Stimulated activated CD4-positive, alpha-beta T cell treated with anti-CD3 and anti-CD28 coated beads, Interleukin-4, amount 100 ng/mL, for 24 hours (primary cell): ENCODE results near the gene DMXL2.
"Not testable (repeated sequence)": the region's sequence is repeated elsewhere in the genome, so short reads cannot be mapped to it uniquely, and the experiment has no call there.

ENCODE experiments used
- DNase-seq: peaks from one replicate; pipeline ENCODE4 v3.0.0-alpha.2; 2020

The DMXL2 gene

DNA sequence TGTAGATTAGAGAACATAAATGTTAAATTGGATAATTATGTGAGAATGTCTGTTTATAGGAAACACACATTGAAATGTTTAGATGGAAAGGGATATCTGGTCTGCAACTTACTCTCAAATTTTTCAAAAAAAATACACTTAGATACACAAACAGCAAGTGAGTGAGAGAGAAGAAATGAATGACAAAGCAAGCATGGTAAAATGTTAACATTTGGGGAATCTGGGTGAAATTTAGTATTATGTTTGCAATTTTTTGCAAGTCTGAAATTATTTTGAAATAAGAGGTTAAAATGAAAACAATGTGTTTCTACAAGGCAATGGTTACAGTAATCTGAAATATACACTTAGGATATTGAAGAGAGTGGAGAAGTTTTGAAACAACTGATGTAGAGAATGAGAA lies 146.8 kb downstream of the DMXL2 start:
- no peak for DNase-seq

DNA sequence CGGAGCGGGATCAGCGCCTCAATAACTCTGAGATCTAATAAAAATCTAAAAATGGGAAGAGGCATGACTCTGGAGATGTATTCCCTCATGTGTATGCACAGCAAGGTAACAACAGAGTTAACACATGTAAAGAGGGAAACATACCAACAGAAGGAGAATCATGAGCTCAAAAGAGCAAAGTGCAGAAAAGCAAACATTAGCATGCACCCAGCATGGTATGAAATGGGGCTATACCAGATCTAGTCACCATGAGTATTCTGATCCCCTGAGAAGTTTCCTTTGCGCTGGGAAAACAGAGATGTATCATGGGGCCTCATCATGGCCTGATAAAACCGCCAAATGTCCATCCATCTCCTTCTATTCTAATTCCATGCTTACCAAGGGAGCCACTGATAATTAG lies 152.1 kb downstream of the DMXL2 start:
- no peak for DNase-seq

DNA sequence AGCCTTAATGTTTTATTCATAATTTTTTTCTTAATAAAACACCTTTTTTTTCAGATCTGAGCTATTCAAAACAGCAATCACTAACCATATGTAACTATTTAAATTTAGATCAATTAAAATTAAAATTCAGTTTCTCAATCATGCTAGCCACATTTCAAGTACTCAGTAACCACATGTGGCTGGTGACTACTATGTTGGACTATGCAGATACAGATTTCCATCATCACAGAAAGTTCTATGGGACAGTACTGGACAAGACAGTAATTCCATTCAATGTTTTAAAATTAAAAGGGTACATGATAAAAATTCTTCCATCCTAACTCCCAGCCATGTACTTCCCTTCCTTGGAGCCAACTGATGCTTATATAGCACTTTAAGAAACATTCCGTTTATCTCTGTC lies 161.8 kb downstream of the DMXL2 start:
- DNase-seq: no peak

DNA sequence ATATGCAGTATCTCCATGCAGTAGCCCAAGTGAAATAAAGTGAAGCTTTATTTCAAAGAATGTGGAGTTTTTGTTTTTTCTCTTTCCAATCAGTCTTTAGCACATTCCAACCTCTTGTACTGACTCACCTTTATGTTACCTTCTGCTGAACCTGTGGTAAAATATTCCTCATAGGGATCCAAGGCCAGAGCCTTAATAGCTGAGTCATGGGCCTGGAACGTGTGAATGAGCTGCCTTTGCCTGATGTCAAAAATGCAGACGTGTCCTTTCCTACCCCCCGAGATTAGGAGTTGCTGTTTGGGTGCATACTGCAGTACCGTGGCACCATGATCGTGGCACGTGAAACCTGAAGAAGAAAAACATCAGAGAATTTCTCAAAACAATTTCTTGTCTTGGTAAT lies 172.6 kb downstream of the DMXL2 start:
- no peak for DNase-seq

DNA sequence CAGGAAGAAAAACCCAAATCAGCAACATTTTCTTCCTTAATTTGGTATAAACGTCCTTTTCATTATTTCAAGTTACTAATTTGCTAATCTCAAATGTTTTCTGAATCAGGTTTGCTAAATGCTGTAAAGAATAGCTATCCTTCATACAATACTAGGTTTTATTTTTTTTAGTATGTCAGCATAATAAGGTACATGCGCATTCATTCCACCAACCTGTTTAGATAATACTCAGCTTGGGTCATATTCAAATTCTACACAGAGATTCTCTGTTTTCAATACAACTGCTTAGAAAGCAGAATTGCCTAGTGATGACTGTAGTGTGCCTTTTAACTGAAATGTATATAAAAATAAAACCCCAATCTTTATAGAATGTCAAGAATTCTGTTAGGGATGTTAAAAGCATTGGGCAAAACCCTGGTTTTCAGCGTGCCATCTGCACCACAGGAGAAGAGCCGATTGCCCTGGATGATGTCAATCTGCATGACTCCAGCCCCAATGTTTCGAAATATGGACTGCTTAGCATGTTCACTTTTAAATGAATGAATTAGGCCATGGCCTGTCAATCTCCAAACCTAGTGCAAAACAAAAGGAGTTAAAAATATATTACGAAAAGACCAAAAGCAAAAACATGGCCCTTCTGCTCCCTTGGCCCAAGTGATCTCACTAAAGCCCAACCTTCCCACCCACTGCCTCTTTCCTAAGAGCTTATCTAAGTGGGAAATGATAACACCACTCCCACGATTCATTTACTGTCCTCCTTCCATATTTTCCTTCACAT lies 173.8 kb downstream of the DMXL2 start:
- DNase-seq: no peak

DNA sequence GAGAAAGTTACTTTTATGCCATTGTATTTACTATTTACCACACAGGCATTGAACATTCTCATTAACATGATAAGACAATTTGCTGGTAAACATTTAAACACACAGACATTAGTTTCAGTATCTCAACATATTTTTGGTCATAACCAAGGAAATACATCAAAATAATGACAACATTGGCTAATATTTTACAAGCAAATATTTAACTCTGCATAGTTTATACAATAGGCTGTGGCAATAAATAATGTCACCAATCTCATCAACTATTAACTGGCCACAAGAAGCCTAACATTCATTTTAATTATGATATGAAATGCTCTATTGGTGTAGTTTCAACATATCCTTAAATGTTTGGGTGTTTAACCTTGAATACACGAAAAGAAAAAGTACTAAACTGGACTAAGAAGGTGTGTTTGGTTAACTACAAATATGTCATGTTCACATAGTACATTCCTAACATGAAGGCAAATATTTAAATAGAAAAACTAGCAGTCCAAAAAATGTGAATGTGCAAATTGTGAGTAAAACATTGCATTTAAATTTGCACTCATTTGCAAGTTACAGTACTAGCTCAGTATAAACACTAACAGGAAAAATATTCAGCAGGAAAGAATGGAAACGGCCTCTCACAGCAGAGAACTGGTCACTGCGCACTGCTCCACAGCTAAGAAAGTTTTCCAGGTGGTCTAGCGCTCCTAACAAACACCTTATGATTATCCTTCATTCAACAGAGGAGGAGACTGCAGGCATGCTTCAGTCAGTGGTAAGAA lies 174.5 kb downstream of the DMXL2 start:
- no peak for DNase-seq

DNA sequence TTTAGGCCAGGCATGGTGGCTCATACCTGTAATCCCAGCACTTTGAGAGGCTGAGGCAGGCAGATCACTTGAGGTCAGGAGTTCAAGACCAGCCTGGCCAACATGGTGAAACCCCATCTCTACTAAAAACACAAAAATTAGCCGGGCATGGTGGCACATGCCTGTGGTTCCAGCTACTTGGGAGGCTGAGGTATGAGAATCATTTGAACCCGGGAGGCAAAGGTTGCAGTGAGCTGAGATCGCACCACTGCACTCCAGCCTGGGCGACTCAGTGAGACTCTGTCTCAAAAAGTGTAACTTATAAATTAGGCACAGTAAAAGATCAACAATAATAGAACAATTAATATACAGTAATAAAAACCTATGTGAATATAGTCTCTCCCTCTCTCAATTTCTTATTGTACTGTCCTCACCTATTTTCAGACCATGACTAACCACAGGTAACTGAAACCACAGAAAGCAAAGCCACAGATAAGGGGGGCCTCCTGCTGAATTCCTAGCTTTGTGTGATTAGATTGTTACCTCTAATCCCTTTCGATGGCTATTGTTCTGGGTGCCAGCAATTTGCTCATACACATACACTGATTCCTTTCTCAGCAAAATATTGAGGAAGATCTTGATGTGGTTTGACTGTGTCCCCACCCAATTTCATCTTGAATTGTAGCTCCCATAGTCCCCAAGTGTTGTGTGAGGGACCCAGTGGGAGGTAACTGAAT lies 176.4 kb downstream of the DMXL2 start:
- DNase-seq: not testable (repeated sequence)

DNA sequence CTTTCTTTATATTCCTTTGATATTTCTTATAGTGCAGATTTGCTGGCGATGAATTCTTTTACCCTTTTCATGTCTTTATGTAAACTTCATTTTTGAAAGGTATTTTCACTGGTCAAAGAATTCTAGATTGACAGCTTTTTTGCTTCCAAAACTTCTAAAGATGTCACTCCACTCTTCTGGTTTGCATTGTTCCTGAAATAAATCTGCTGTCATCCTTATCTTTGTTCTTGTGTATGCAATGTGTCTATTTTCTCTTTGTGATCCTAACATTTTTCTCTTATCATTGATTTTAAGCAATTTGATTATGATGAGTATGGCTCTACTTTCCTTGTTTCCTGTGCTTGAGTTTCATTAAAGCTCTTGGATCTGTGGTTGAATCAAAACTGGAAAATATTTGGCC lies 177.8 kb downstream of the DMXL2 start:
- no peak for DNase-seq

DNA sequence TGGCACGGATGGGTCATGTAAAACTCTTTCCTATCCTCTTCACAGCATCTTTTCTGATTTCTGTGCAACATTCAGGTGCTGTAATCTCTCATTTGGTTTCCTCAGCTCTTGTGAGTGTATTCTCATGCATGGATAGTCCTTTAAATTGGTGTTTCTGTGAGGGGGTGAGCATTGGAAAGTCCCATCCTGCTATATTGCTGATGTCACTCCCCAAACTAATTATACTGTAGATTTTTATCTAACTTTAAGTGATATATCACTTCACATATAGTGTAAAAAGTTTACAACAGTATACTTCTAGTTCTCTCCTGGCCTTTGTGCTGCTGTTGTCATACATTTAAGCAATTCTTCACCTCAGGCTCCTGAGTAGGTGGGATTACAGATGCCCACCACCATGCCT lies 178.5 kb downstream of the DMXL2 start:
- no peak for DNase-seq

DNA sequence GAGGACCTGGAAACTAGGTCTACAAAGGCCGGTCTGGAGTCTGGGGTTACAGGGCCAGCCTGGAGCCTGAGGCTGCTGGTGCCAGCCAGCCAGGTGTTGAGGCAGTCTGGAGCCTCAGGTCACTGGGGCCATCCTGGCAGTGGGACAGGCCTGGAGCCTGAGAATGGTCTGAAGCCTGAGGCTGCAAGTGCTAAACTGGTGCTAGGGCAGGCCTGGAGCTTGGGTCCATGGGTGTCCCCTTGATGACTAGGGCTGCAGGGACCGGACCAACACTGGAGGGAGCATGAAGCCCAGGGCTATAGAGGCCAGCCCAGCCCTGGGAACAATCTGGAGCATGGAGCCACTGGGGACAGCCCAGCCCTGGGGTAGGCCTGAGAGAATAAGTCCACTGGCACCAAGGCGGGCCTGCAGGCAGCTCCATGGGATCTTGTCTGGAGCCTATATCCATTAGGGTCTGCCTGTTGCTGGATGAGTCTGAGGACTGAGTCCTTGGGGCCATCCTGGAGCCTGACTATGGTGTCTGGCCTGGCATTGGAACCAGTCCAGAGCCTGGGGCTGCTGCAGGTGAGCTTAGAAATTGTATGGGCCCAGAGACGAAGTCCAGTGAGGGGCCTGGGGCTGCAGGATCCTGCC lies 179.2 kb downstream of the DMXL2 start:
- no peak for DNase-seq

DNA sequence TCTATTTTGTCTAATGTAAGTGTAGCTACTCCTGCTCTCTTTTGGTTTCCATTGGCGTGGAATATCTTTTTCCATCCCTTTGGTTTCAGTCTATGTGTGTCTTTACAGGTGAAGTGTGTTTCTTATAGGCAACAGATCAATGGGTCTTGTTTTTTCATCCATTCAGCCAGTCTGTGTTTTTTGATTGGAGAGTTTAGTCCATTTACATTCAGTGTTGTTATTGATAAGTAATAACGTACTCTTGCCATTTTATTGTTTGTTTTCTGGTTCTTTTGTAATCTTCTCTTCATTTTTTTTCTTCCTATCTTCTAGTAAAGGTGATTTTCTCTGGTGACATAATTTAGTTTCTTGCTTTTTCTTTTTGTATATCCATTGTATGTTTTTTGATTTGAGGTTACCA lies 184.0 kb downstream of the DMXL2 start:
- no peak for DNase-seq

DNA sequence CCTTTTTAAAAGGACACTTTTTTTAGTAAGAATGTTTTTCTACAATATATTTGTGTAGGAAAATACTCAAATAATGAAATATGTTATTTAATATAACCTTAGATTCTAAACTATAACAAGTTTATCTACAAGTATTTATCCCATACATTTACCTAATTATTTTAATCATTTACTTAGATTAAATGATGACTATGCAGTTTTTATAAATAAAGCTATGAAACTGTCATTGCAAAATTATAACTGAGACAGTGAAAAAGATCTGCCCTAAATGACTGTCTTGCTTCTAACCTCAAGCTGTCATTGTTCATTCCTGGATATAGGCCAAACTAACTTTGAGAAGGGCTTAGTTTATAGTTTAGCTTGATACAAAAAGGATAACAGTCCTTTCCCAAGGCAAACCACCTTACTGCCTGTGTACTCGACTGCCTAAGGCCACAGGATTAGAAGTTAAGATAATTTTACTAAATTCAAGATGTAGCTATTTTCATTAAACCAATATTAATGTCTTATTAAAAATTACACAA lies 197.0 kb downstream of the DMXL2 start:
- DNase-seq: no peak

DNA sequence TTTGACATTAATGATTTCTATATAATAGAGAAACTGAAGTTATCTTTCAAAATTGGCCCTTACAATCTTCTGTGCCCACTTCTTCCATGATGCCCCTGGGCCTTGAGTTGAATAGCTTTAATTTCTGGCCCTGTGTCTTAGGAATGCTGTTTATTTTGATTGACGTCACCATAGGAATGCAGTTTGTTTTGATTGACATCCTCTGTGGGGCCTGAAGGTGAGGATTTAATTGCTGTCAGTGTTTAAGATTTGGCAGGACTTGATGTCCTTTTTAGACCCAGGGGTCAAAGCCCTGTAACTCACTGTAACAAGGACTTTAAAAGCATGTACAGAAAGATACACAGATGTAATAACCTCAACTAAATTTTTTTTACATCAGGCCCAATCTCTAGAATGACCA lies 197.8 kb downstream of the DMXL2 start:
- no peak for DNase-seq

DNA sequence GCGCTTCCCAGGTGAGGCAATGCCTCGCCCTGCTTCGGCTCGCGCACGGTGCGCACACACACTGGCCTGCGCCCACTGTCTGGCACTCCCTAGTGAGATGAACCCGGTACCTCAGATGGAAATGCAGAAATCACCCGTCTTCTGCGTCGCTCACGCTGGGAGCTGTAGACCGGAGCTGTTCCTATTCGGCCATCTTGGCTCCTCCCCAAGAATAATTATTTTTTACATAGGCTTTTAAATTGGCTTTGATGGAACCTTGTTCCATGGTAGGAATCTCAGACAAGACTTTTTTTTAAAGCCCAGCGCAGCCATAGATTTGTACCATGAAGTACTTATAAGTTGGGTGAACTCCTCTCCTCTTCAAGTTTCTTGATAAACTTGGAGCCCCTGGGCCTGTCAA lies 199.5 kb downstream of the DMXL2 start:
- DNase-seq: not testable (repeated sequence)

DNA sequence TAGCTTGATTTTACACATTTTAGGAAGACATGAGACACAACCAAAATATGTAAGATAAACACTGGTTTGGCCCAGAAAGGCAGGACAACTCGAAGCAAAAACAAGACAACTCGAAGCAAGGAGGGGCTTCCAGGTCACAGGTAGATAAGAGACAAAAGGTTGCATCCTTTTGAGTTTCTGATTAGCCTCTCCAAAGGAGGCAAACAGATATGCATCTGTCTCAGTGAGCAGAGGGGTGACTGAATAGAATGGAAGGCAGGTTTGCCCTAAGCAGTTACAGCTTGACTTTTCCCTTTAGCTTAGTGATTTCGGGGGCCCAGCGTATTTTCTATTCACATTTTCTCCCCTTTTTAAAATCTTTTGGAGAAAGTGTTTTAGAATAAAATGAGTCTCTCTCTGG lies 206.4 kb downstream of the DMXL2 start:
- no peak for DNase-seq

DNA sequence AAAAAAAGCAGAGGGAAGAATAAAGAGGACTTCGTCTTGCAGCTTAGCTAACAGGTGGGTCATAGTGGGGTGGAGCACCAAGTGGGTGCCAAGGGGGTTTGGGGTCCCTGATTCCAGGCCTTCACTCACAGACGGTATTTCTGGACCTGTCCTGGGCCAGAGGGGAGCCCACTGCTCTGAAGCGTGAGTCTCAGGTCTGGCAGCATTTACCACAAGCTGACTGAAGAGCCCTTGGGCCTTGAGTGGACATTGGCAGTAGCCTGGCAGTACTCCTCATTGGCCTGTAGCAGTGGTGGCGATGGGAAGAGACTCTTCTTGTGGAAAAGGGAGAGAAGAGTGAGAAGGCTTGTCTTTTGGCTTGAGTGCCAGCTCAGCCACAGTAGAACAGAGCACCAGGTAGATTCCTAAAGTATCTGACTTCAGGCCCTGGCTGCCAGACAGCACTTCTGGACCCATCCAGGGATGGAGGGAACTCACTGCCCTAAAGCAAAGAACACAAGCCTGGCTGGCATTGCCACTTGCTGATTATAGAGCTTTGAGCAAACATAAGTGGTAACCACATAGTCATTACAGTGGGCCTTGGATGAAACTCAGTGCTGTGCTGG lies 208.2 kb downstream of the DMXL2 start:
- no peak for DNase-seq

DNA sequence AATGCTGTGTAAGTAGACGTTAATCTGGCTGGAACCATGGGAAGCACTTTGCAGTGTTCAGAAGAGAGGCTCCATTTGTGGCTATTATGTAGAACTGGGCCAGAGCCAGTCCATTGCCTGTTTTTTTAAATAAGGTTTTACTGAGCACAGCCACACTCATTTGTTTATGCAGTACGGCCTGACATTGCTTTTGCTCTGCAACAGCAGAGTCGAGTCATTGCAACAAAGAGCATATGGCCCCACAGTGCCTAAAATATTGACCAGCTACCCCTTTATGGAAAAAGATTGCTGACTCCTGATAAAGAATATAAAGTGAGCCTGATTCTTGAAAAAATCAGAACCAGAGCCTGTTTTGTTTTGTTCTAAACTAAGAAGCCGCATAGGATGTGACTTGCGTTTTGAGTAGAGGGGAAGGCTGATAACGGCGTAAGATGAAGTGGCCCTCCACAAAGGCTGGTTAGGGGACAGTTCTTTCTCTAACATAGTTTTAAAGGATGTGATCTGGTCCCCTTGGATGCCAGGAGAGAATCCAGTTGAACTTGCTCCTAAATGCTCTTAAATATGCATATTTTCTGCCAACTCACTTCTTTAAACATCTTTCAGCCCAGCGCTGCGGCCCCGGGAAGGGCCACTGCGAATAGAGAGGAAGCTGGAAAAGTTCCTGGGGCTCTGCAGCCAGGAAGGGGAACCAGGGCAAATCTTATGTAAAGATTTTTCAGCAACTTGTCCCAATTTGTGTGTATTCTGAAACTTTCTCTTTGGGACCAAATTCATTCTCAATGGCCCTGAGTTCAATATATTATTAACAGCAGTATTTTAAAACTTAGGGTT lies 216.7 kb downstream of the DMXL2 start:
- no peak for DNase-seq

DNA sequence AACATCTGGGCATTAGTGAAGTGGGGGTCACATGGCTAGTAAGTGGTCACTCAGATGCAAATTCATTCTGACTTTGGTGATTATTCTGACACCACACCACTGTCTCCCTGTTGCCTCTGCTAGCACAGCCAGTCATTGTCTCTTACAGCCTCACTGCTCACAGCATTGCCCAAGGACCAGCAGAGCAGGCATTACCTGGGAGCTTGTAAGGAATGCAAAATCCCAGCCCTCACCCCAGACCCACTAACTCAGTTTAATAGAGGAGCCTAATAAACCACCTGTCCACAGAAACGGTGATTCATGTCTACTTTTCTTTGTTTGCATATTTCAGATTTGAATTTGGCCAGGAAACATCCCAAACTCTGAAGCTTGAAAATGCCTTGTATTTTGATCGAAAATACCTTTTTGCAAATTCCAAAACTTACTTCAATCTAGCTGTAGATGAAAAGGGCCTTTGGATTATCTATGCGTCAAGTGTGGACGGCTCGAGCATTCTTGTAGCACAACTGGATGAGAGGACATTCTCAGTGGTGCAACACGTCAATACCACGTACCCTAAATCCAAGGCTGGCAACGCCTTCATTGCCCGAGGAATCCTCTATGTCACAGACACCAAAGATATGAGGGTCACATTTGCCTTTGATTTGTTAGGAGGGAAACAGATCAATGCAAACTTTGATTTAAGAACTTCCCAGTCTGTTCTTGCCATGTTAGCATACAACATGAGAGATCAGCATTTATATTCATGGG lies 218.4 kb downstream of the DMXL2 start:
- DNase-seq: no peak

DNA sequence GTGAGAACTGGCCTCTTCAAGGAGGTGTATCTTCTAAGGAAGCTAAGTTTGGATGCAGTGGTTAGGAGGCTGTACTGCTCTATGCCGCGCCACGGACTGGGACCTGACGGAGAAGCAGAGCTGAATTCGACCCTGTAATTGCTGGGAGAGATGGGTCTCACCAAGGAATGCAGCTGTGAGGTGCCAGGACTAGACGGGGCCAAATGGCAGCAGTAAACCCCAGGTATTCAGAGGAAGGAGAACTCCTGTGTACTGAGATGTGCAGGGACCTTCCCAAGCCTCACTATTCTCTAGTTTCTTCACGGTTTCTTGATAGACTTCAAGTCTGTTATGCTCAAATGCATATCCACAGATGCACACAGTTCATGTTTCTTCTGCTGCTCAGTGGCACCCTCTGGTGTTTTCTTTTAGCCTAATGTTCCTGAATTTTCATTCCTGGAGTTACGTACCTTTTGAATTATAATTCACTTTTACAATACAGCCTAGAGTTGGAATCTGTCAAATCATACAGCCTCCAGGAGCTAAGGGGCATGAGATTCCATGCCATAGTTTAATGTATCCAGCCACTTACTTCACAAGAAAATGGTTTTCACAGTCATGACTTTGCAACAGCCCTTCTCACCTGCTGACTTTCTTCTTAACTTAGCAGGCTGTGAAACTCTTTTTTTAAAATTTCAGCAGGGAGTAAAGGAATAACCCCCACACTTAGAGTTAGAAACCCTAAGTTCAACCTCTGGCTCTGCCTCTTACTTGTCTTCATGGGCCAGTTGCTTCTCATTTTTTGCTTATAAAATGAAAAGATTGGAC lies 219.3 kb downstream of the DMXL2 start:
- DNase-seq: no peak

DNA sequence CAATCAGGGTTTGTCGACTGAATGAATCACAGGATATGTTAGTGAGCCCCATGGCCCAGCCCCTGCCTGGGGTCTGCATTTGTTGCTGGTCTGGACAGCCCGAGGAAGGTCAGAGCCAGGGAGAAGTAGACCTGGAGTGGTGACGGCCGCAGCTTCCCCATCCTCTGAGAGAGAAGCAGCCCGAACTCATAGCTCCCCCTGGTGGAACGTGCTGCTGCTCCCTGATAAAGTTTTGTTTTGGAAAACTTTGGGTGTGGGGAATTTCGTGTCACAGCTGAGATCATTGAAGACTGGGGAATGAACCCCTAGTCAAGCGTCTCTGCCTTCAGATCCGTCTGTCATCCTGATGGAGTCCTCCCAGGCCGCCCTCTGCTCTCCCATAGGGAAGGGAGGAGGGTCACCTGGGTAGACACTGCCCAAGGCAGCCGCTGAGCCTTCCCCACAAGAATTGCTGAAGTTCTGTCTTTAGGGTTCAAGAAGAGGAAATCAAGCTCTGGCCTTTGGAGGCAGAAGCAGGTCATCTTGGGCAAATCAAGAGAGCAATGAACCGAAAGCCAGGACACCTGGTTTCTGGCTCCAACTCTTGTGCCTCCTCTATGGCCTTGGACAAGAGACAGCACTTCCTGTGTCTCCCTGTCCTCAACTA lies 220.6 kb downstream of the DMXL2 start:
- no peak for DNase-seq
